PC-3 (cell line): ENCODE results near the gene EFCAB6.

ENCODE experiments used
- CTCF ChIP-seq: fragments of 300-600 bp; sonication (generic); conservative IDR thresholded peaks from 2 replicates; pipeline ENCODE4 v1.5.1; 2017; ENCODE audit warnings: antibody characterized with exemption, low read depth, mild to moderate bottlenecking, low read length
- EZH2 ChIP-seq: fragments of 300-600 bp; sonication (generic); IDR thresholded peaks from one replicate; pipeline ENCODE4 v1.6.1; 2017; ENCODE audit warnings: antibody characterized with exemption, mild to moderate bottlenecking, low read length; ENCODE audit not compliant: unreplicated experiment
- EZH2phosphoT487 ChIP-seq: fragments of 300-600 bp; sonication (generic); IDR thresholded peaks from 2 replicates; pipeline ENCODE4 v1.6.1; 2018; ENCODE audit warnings: mild to moderate bottlenecking, antibody characterized with exemption, low read length, borderline replicate concordance

GRCh38 chr22:43848366-43849171, 36.5 kb upstream of the EFCAB6 start:
- TF ChIP-seq CTCF (peak; percentile 57), EZH2 (no peak), EZH2phosphoT487 (no peak)
